ENCODE results near the gene ATP6V0D1.
A peak's percentile ranks its signal among the peaks of the same experiment; 100 is the strongest.

ATP6V0D1 gene

DNA sequence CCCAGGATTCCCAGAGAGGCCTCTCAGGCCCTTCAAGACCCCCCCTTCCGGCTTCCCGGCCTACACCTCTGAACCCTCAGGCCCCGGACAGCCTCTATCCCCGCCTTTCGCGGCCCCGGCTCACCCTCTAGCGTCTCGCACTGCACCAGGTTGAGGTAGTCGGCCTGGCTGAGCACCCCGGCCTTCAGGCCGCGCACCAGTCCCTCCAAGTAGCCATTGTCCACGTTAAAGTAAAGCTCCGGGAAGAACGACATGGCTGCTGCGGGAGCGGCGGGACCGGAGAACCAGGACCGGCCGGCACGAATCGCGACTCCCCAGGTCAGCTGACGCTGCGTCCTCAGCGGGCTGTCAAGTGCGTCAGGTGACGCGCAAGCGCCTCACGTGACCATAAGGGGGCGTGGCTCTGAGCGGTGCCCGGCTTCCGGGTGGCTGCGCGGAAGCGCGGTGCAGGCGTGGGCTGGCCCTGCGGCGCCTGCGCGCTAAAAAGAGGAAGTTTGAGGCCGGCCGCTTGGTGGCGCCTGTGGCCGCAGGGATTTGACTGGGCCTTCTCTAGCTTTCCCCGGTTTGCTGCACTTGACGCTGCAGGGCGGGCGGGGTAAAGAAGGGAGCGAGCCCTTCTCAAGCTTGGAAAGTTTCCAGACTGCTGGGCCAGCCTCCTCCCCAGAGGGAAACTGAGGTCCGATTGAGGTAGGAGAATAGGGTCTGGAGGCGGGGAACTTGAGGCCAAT is at the start of gene ATP6V0D1:
Gene ATP6V0D1, minus strand, starts transcription at position 325 of the 728 bp plus-strand sequence. Its CDS starts 71 bp downstream, at position 254.
- H3K4me3 ChIP-seq (ENCODE audit: low read depth in 1 of 2, low read length in 1 of 2) = peak within 1 kb of the TSS; percentile 98
- H3K9me3 ChIP-seq = no peaks in the 10 kb centered on the region
- H3K36me3 ChIP-seq = peaks cover 25% of the 10 kb centered on the region
- no peaks in the 10 kb centered on the region for H3K27me3 ChIP-seq
- peak within 1 kb of the TSS; percentile 99 for H3K27ac ChIP-seq
- peaks cover 73 to 75% of the 10 kb centered on the region in 2 experiments for H3K4me1 ChIP-seq (ENCODE audit: control insufficient read depth in 1 of 2, insufficient read depth in 1 of 2, low read depth in 1 of 2, low read length in 1 of 2)
- TF ChIP-seq, protein P1, sequence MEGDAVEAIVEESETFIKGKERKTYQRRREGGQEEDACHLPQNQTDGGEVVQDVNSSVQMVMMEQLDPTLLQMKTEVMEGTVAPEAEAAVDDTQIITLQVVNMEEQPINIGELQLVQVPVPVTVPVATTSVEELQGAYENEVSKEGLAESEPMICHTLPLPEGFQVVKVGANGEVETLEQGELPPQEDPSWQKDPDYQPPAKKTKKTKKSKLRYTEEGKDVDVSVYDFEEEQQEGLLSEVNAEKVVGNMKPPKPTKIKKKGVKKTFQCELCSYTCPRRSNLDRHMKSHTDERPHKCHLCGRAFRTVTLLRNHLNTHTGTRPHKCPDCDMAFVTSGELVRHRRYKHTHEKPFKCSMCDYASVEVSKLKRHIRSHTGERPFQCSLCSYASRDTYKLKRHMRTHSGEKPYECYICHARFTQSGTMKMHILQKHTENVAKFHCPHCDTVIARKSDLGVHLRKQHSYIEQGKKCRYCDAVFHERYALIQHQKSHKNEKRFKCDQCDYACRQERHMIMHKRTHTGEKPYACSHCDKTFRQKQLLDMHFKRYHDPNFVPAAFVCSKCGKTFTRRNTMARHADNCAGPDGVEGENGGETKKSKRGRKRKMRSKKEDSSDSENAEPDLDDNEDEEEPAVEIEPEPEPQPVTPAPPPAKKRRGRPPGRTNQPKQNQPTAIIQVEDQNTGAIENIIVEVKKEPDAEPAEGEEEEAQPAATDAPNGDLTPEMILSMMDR (IDR thresholded peaks at IDR 0.05) = peak; percentile 93

DNA sequence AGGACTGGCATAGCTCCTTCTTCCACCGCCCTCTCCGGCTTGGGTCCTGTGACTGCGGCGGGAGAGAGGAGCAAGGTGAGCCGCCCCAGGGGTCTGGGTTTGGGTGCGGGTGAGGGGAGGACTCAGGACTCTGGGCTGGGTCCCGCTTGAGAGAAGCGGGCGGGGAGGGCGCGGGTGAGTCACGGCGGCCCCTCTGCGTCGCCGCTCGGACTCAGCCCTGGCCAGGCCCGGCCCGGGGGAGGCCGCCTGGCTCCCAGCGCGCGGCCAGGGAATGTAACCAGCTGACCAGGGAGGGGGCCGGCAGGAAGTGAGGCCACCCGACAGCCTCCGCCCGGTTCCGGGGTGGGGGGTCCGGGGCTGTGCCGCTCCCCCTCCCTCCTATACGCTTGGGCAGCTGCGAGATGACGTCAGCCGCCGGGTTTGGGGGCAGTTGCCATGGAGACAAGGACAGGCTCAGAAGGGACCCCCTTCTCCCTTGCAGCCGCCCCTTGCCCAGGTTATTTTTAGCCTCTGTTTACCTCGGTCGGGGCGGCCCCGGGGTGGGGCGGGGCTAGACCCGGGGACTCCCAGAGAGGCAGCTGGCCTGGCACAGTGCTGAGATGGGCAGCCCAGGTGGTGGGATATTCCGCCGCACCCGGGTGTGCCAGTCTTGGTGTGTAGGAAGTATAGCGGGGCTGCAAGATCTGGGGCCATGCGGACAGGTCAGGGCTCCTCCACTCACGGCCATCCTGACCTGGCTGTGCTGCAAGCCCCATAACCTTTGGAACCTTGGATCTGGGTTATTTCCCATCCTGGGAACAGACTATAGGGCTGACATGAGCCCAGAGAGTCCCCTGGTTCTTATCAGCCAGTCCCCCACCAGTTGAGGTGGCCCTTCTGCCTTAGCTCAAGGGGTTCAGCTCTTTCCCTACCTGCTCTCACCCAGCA is 49.3 kb upstream of the ATP6V0D1 start:
- Histone ChIP-seq H3K4me3 (ENCODE audit: low read depth in 1 of 2, low read length in 1 of 2) (peak overlapping the region; percentile 87 to 96), H3K4me1 (ENCODE audit: control insufficient read depth in 1 of 2, insufficient read depth in 1 of 2, low read depth in 1 of 2, low read length in 1 of 2) (peaks cover 43 to 59% of the 10 kb centered on the region in 2 experiments)
- TF ChIP-seq, protein P1 (IDR thresholded peaks at IDR 0.05) = no peak

DNA sequence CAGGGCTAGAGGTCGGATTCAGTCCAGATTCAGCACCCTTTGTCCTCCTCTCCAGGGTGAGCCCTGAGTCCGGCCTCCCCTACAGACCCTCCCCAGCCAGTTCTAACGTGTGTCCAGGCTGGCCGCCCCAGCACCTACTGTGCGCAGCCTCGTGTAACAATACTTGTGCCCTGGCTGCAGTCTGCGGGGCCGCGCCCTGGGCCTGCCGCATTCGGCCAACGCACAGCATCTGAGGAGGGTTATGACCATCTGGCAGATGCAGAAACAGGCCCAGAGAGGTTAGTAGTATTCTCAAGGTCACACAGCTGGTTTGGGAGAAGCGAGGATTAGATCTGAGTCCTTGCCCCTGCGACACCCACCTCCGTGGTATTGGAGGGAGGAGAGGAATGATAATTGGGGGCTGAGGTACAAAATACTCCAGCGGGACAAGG is 48.6 kb upstream of the ATP6V0D1 start:
- Histone ChIP-seq H3K27ac (peak overlapping the region; percentile 94), H3K27me3 (no peaks in the 10 kb centered on the region), H3K4me1 (ENCODE audit: control insufficient read depth in 1 of 2, insufficient read depth in 1 of 2, low read depth in 1 of 2, low read length in 1 of 2) (peaks cover 43 to 59% of the 10 kb centered on the region in 2 experiments), H3K36me3 (no peaks in the 10 kb centered on the region), H3K4me3 (ENCODE audit: low read depth in 1 of 2, low read length in 1 of 2) (peak overlapping the region; percentile 87 to 96), H3K9me3 (no peaks in the 10 kb centered on the region)
- TF ChIP-seq, protein P1 (IDR thresholded peaks at IDR 0.05) = no peak

More for the DNA sequence above, 49.3 kb upstream of the ATP6V0D1 start:
- Histone ChIP-seq H3K27me3 (no peaks in the 10 kb centered on the region), H3K36me3 (no peaks in the 10 kb centered on the region), H3K9me3 (no peaks in the 10 kb centered on the region), H3K27ac (peak overlapping the region; percentile 94)

DNA sequence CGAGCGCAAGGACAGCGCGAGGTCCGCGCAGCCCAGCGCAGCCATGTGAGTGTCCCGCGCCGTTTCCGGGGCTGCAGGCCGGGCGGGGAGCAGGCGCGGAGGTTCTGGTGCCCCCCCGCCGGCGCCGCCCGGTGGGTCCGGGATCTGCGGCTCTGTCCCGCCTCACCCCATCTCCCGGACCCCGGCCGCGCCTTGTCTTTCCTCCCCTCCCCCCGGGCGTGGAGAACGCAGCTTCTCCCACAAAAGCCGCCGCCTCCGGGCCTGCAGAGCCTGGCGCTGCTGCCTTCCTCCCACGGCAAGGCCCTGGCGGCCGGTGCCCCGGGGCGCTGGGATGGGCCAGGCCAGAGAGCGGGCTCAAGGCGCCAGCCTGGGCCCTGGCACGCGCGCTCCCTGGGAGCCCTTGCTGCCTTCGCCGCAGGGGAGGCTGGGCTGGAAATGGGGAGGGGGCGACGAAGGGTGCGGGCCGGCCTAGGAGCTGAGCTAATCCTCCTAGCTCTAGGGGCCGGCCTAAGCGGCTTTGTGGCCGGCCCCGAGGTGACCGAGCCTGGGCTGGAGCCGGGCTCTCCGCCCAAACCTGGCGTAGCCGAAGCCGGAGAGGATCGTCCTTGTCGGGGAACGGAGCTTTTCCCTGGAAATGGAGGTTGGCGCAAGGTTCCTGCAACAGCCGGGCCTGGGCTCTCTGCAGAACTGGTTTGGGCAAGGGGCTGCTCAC is 48.1 kb upstream of the ATP6V0D1 start:
- Histone ChIP-seq H3K4me3 (ENCODE audit: low read depth in 1 of 2, low read length in 1 of 2) (peak overlapping the region; percentile 87 to 96), H3K27ac (peak overlapping the region; percentile 94), H3K4me1 (ENCODE audit: control insufficient read depth in 1 of 2, insufficient read depth in 1 of 2, low read depth in 1 of 2, low read length in 1 of 2) (peaks cover 43 to 53% of the 10 kb centered on the region in 2 experiments), H3K9me3 (no peaks in the 10 kb centered on the region), H3K27me3 (no peaks in the 10 kb centered on the region), H3K36me3 (no peaks in the 10 kb centered on the region)
- TF ChIP-seq, protein P1 (IDR thresholded peaks at IDR 0.05) = no peak

DNA sequence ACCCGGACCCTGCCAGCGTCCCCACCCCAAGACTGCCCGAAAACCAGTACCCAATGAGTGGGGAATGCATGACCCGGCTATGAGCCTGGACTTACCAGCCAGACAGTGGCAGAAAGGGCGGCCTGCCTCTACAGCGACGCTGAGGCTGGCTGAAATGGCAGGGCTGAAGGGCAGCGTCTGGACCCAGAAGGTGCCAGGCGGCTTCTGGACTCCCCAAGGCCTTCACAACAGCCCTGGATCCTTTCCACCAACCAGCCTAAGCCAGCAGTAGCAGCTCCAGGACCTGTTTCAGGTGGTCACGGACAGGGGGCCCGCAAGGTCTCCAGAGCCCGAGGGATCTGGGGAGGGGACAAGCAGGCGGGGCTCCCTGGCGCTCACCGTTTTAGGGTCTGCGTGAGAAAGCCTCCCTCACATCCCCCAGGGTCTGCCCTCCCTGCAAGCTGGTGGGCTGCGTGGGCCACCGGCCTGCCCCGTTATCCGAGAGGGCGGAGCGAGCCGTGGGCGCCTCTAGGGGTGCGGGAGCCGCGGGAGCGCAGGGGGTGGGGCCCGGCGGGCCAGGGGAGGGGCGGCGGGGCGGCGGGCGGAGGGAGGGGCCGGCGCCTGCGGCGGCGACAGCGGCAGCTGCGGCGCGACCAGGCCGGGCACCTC is 47.4 kb upstream of the ATP6V0D1 start, which contains the start of gene RIPOR1:
Gene RIPOR1, plus strand, starts transcription at position 608 of the 648 bp plus-strand sequence. CDS start 9,618 bp downstream, outside the sequence.
- H3K4me3 ChIP-seq (ENCODE audit: low read depth in 1 of 2, low read length in 1 of 2) = peak within 1 kb of the TSS; percentile 87 to 96
- H3K27ac ChIP-seq = peak within 1 kb of the TSS; percentile 94
- H3K27me3 ChIP-seq = no peaks in the 10 kb centered on the region
- TF ChIP-seq, protein P1 (IDR thresholded peaks at IDR 0.05) = no peak
- no peaks in the 10 kb centered on the region for H3K9me3 ChIP-seq
- H3K4me1 ChIP-seq (ENCODE audit: control insufficient read depth in 1 of 2, insufficient read depth in 1 of 2, low read depth in 1 of 2, low read length in 1 of 2) = peaks cover 43 to 47% of the 10 kb centered on the region in 2 experiments
- no peaks in the 10 kb centered on the region for H3K36me3 ChIP-seq
